ENCODE measurements around the gene KLHL13. TPM values are rescaled to one million over a fixed set of nuclear protein-coding genes. Genes with fewer than 3 reads are reported as not detected.
A peak's percentile ranks its signal among the peaks of the same experiment; 100 is the strongest.

Gene KLHL13
- polyA plus RNA-seq, 1 experiment: 10.7 TPM

- ChIA-PET CTCF (no interaction called here), POLR2A (no interaction called here)
- Histone ChIP-seq H3K27ac (ENCODE audit: low read depth, low read length) (no peak overlapping the region), H3K27me3 (ENCODE audit: control insufficient read depth, insufficient read depth, low read length) (no peaks in the 10 kb centered on the region), H3K4me3 (ENCODE audit: low read depth, low read length) (no peak overlapping the region), H3K9me3 (ENCODE audit: control insufficient read depth, insufficient read depth, low read length) (no peaks in the 10 kb centered on the region)
- no peak for DNase-seq (ENCODE audit: low read depth, low spot score)
- TF ChIP-seq, protein P1, sequence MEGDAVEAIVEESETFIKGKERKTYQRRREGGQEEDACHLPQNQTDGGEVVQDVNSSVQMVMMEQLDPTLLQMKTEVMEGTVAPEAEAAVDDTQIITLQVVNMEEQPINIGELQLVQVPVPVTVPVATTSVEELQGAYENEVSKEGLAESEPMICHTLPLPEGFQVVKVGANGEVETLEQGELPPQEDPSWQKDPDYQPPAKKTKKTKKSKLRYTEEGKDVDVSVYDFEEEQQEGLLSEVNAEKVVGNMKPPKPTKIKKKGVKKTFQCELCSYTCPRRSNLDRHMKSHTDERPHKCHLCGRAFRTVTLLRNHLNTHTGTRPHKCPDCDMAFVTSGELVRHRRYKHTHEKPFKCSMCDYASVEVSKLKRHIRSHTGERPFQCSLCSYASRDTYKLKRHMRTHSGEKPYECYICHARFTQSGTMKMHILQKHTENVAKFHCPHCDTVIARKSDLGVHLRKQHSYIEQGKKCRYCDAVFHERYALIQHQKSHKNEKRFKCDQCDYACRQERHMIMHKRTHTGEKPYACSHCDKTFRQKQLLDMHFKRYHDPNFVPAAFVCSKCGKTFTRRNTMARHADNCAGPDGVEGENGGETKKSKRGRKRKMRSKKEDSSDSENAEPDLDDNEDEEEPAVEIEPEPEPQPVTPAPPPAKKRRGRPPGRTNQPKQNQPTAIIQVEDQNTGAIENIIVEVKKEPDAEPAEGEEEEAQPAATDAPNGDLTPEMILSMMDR (IDR thresholded peaks at IDR 0.05; ENCODE audit: low read depth, low read length): no peak
Measured at GRCh38 chrX:118039591-118039990, 77.0 kb downstream of the KLHL13 start.

DNA sequence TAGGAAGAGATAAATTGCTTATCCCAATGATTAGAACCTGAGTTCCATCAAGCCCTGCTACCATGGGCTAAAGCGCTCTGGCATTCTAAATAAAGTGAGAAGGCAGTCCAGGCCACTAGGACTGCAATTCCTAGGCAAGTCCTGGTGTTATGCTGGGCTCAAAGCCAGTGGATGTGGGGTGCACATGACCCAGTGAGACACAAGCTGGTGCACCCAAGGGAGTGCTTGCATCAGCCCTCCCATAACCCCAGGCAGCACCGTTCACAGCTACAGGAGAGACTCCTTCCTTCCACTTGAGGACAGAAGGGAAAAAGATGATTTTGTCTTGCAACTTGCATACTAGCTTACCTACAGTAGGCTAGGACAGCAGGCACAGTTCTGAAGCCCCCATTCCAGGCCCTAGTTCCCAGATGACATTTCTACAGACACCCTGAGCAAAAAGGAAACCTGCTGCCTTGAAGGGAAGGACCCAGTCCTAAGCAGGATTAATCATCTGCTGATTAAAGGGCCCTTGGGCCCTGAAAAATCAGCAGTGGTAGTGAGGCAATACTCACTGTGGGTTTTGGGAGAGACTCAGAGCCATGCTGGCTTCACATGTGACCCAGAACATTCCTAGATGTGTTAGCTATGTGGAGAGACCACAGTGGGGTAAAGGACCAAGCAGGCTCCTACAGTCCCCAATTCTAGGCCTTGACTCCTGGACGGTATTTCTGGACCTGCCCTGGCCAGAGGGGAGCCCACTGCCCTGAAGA, 77.8 kb downstream of the KLHL13 start:
- ChIA-PET POLR2A (no interaction called here), CTCF (no interaction called here)
- no peak for DNase-seq (ENCODE audit: low read depth, low spot score)
- TF ChIP-seq, protein P1 (IDR thresholded peaks at IDR 0.05; ENCODE audit: low read depth, low read length): no peak
- Histone ChIP-seq H3K9me3 (ENCODE audit: control insufficient read depth, insufficient read depth, low read length) (no peaks in the 10 kb centered on the region), H3K27me3 (ENCODE audit: control insufficient read depth, insufficient read depth, low read length) (no peaks in the 10 kb centered on the region), H3K4me3 (ENCODE audit: low read depth, low read length) (no peak overlapping the region), H3K27ac (ENCODE audit: low read depth, low read length) (no peak overlapping the region)

- H3K27ac ChIP-seq (ENCODE audit: low read depth, low read length): no peak overlapping the region
Measured at GRCh38 chrX:118026631-118027030, 90.0 kb downstream of the KLHL13 start.

GRCh38 chrX:118025226-118025625, 91.4 kb downstream of the KLHL13 start:
- ChIA-PET CTCF (interaction anchor here (2.0 kb wide), 1 partner anchor 41 kb away, joined by 6 read pairs; no protein-coding TSS in a partner anchor), POLR2A (no interaction called here)
- peak overlapping the region; percentile 34 for H3K4me3 ChIP-seq (ENCODE audit: low read depth, low read length)

More at GRCh38 chrX:118026631-118027030, 90.0 kb downstream of the KLHL13 start:
- H3K4me3 ChIP-seq (ENCODE audit: low read depth, low read length): no peak overlapping the region
- TF ChIP-seq, protein P1 (IDR thresholded peaks at IDR 0.05; ENCODE audit: low read depth, low read length): no peak
- ChIA-PET CTCF (no interaction called here), POLR2A (no interaction called here)
- H3K27me3 ChIP-seq (ENCODE audit: control insufficient read depth, insufficient read depth, low read length): no peaks in the 10 kb centered on the region
- DNase-seq (ENCODE audit: low read depth, low spot score): no peak
- no peaks in the 10 kb centered on the region for H3K9me3 ChIP-seq (ENCODE audit: control insufficient read depth, insufficient read depth, low read length)

DNA sequence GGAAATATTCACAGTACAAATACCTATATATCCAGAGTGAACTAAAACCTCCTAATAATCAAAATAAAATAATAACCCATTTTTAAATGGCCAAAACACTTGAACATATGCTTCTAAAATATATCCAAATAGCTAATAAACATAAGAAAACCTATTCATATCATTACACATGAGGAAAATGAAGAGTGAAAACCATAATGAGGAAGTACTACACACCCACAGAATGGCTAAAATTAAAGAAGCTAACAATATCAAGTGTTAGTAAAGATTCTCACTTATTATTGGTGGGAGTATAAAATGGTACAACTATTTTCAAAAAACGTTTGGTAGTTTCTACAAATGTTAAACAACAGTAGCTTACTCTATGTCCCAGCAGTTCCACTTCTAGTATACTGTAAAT, 92.1 kb downstream of the KLHL13 start:
- ChIA-PET CTCF (interaction anchor here (2.0 kb wide), 1 partner anchor 40 kb away, joined by 6 read pairs; no protein-coding TSS in a partner anchor), POLR2A (no interaction called here)
- no peak for DNase-seq (ENCODE audit: low read depth, low spot score)
- no peak overlapping the region for H3K27ac ChIP-seq (ENCODE audit: low read depth, low read length)
- TF ChIP-seq, protein P1 (IDR thresholded peaks at IDR 0.05; ENCODE audit: low read depth, low read length): no peak
- no peaks in the 10 kb centered on the region for H3K27me3 ChIP-seq (ENCODE audit: control insufficient read depth, insufficient read depth, low read length)
- H3K9me3 ChIP-seq (ENCODE audit: control insufficient read depth, insufficient read depth, low read length): no peaks in the 10 kb centered on the region
- H3K4me3 ChIP-seq (ENCODE audit: low read depth, low read length): no peak overlapping the region

More at GRCh38 chrX:118025226-118025625, 91.4 kb downstream of the KLHL13 start:
- Histone ChIP-seq H3K27ac (ENCODE audit: low read depth, low read length) (no peak overlapping the region), H3K27me3 (ENCODE audit: control insufficient read depth, insufficient read depth, low read length) (no peaks in the 10 kb centered on the region), H3K9me3 (ENCODE audit: control insufficient read depth, insufficient read depth, low read length) (no peaks in the 10 kb centered on the region)
- TF ChIP-seq, protein P1 (IDR thresholded peaks at IDR 0.05; ENCODE audit: low read depth, low read length): no peak
- DNase-seq (ENCODE audit: low read depth, low spot score): peak; percentile 39

All from AG04450 (cell line).